Measurements from ENCODE around the gene NR4A1.

The NR4A1 gene

DNA sequence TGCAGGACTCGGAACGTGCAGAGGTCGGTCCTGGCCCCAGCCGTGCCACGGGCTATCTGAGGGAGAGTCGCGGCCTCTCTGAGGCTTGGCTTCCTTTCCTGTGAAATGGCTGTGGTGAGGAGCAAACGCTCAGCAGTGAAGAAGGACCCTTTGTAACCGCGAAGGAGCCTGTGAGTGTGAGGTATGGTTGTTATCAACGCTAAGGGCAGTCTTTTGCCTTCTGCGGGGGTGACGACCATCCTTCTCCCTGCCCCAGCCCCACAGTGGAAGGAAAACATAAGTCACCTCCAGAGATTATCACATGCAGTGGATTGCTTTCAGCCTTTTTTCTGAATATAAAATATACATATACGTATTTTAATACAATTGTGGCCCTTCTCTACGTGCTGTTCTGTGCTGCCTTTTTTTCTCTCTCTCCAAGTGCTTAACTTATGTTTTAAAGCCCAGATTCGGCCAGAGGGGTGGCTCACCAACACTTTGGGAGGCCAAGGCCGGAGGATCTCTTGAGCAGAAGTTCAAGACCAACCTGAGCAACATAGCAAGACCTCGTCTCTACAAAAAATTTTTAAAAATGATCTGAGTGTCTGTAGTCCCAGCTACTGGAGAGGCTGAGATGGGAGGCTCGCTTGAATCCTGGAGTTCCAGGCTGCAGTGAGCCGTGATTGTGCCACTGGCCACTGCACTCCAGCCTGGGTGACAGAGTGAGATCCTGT lies 27.1 kb upstream of the NR4A1 start:
- TF ChIP-seq CTCF (IDR thresholded peaks at IDR 0.05; ENCODE audit: insufficient read depth, low read length, poor library complexity, severe bottlenecking) (no peak), EZH2phosphoT487 (conservative IDR thresholded peaks at IDR 0.05; ENCODE audit: low read length) (no peak)
- H3K27ac ChIP-seq (ENCODE audit: low read depth, low read length) = no peak overlapping the region
- no peaks in the 10 kb centered on the region for H3K9me2 ChIP-seq (replicated peaks; ENCODE audit: insufficient read depth, low read length)
- no peaks in the 10 kb centered on the region for H4K20me1 ChIP-seq (ENCODE audit: low read depth, low read length)
- H3K4me3 ChIP-seq (ENCODE audit: insufficient read depth, low read length, poor library complexity, severe bottlenecking) = peak overlapping the region; percentile 48
- peak overlapping the region; percentile 51 for H3K9ac ChIP-seq (ENCODE audit: low read length)
- 0 out of 2 replicates have a peak, but pooled peaks cover 6% of the 10 kb centered on the region for H3F3A ChIP-seq (ENCODE audit: insufficient read depth)
- peak overlapping the region; percentile 91 for H2AFZ ChIP-seq (ENCODE audit: low read depth, low read length, severe bottlenecking)
- peak overlapping the region; percentile 80 for H3K4me2 ChIP-seq (ENCODE audit: low read depth, low read length, poor library complexity, severe bottlenecking)
- H3K36me3 ChIP-seq (ENCODE audit: low read length) = no peaks in the 10 kb centered on the region
- no peaks in the 10 kb centered on the region for H3K79me2 ChIP-seq (ENCODE audit: insufficient read depth, low read length)
- no peaks in the 10 kb centered on the region for H3K27me3 ChIP-seq (ENCODE audit: low read length)
- no peaks in the 10 kb centered on the region for H3K9me3 ChIP-seq (ENCODE audit: insufficient read depth, low read length)

DNA sequence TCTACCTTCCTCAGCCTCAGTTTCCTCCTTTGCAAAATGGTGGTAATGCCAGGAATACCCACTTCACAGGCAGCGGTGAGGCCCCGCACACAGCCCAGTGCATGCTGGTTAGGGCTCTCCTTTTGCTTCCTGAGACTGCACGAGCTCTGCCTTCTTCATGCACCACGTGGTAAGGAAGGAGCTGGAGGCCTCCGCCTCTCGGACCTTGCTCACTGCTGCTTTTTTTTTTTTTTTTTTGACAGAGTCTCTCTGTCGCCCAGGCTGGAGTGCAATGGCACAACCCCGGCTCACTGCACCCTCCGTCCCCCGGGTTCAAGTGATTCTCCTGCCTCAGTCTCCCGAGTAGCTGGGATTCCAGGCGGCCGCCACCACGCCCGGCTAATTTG lies 26.4 kb upstream of the NR4A1 start:
- H3K79me2 ChIP-seq (ENCODE audit: insufficient read depth, low read length) = no peaks in the 10 kb centered on the region
- no peaks in the 10 kb centered on the region for H3K9me2 ChIP-seq (replicated peaks; ENCODE audit: insufficient read depth, low read length)
- H3K27me3 ChIP-seq (ENCODE audit: low read length) = no peaks in the 10 kb centered on the region
- H3K4me2 ChIP-seq (ENCODE audit: low read depth, low read length, poor library complexity, severe bottlenecking) = no peak overlapping the region
- no peak overlapping the region for H3K4me3 ChIP-seq (ENCODE audit: insufficient read depth, low read length, poor library complexity, severe bottlenecking)
- no peak overlapping the region for H2AFZ ChIP-seq (ENCODE audit: low read depth, low read length, severe bottlenecking)
- H3K9ac ChIP-seq (ENCODE audit: low read length) = no peak overlapping the region
- H4K20me1 ChIP-seq (ENCODE audit: low read depth, low read length) = no peaks in the 10 kb centered on the region
- H3K36me3 ChIP-seq (ENCODE audit: low read length) = no peaks in the 10 kb centered on the region
- no peaks in the 10 kb centered on the region for H3K9me3 ChIP-seq (ENCODE audit: insufficient read depth, low read length)
- TF ChIP-seq EZH2phosphoT487 (conservative IDR thresholded peaks at IDR 0.05; ENCODE audit: low read length) (no peak), CTCF (IDR thresholded peaks at IDR 0.05; ENCODE audit: insufficient read depth, low read length, poor library complexity, severe bottlenecking) (no peak)
- no peak overlapping the region for H3K27ac ChIP-seq (ENCODE audit: low read depth, low read length)
- H3F3A ChIP-seq (ENCODE audit: insufficient read depth) = 0 out of 2 replicates have a peak, but pooled peaks cover 6% of the 10 kb centered on the region

- no peak overlapping the region for H3K27ac ChIP-seq (ENCODE audit: low read depth, low read length)
- H2AFZ ChIP-seq (ENCODE audit: low read depth, low read length, severe bottlenecking) = no peak overlapping the region
- no peak overlapping the region for H3K4me3 ChIP-seq (ENCODE audit: insufficient read depth, low read length, poor library complexity, severe bottlenecking)
- no peak overlapping the region for H3K9ac ChIP-seq (ENCODE audit: low read length)
- no peaks in the 10 kb centered on the region for H4K20me1 ChIP-seq (ENCODE audit: low read depth, low read length)
- H3K36me3 ChIP-seq (ENCODE audit: low read length) = no peaks in the 10 kb centered on the region
- TF ChIP-seq EZH2phosphoT487 (conservative IDR thresholded peaks at IDR 0.05; ENCODE audit: low read length) (no peak), CTCF (IDR thresholded peaks at IDR 0.05; ENCODE audit: insufficient read depth, low read length, poor library complexity, severe bottlenecking) (no peak)
- H3K4me2 ChIP-seq (ENCODE audit: low read depth, low read length, poor library complexity, severe bottlenecking) = no peak overlapping the region
- 0 out of 2 replicates have a peak, but pooled peaks cover 6% of the 10 kb centered on the region for H3F3A ChIP-seq (ENCODE audit: insufficient read depth)
- no peaks in the 10 kb centered on the region for H3K79me2 ChIP-seq (ENCODE audit: insufficient read depth, low read length)
- H3K9me3 ChIP-seq (ENCODE audit: insufficient read depth, low read length) = no peaks in the 10 kb centered on the region
- no peaks in the 10 kb centered on the region for H3K27me3 ChIP-seq (ENCODE audit: low read length)
- no peaks in the 10 kb centered on the region for H3K9me2 ChIP-seq (replicated peaks; ENCODE audit: insufficient read depth, low read length)
Observed at GRCh38 chr12:52026263-52026662, 25.0 kb upstream of the NR4A1 start.
